Measurements from ENCODE around the gene CCDC71.

CCDC71 gene

GRCh38 chr3:49166752-49167556, 823 bp upstream of the CCDC71 start:
- no peak for DNase-seq

GRCh38 chr3:49164983-49165720, 979 bp downstream of the CCDC71 start:
- DNase-seq, result no peak

GRCh38 chr3:49163609-49164008, 2.5 kb downstream of the CCDC71 start:
- DNase-seq, result no peak

DNA sequence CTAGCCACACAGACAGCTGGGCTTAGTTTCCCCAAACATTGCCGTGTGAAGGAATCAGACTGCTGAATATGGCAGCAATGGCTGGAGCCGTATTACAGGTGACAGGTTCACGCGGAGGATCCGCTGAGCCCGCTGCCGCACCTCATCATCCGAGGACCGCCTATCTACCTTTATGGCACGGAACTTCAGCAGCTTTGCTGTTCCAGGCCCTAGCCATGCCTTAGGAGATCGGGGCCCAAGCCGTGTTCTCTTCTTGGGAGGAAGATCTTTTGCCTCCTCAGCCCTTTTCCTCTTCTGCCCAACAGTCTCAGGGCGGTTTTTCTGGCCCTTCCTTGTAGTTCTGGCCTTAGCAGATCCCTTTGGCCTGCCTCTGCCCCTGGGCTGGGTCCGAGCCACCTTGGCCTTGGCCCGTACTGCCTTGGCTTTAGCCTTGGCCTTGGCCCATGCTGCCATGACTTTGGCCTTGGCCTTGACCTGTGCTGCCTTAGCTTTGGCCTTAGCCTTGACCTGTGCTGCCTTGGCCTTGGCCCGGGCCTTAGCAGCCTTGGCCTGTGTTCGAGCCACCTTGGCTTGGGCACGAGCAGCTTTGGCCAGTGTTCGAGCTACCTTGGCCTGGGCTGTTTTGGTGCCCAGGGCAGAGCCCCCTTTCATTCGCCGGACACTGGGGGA, 3.2 kb downstream of the CCDC71 start:
- DNase-seq, result no peak

DNA sequence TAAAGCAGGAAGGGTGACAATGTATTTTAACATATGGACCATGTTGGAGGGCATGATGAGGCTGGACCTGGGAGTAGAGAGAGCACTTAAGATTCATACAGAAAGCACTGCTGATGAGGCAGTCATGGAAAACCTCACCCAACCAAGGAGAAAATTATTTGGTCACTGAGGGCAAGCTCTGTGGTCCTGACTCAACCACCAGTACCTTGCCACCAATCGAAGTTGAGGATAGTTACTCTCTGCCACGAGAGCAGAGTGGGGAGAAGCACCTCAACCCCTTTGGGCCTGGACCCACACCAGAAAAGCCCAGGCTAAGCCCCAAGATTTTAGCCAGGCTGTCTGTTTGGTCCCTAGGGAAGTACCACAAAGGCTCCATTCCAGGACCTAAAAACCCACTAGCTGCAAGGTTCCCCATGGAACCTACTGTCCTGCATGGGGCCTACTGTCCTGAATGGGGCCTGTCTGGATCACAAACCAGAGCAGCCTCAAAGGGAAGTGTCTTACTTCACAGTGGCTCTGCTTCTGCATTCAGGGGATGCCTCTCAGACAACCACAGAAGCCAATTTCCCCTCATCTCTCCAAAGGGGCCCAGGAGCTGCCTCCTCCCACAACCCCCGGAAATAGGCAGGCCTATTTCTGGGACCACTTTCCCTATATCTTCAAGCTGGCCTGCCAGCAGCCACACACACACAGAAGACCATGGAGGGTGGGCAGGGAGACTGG, 4.2 kb downstream of the CCDC71 start:
- no peak for DNase-seq

DNA sequence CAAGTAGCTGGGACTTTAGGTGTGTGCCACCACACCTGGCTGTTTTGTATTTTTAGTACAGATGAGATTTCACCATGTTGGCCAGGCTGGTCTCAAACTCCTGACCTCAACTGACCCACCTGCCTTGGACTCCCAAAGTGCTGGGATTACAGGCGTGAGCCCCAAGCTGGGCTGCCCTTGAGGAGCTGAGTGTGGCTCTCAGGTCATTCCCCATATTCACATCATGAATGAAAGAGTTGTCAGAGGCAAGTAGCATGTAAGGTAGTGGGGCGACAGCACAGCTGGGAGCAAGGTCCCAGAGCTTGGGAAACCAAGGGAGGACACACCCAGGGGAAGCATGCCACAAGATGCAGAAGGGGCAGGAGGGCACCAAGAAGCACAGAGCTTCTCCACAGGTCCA, 4.9 kb downstream of the CCDC71 start:
- no peak for DNase-seq

GRCh38 chr3:49158792-49159191, 7.3 kb downstream of the CCDC71 start:
- no peak for DNase-seq

DNA sequence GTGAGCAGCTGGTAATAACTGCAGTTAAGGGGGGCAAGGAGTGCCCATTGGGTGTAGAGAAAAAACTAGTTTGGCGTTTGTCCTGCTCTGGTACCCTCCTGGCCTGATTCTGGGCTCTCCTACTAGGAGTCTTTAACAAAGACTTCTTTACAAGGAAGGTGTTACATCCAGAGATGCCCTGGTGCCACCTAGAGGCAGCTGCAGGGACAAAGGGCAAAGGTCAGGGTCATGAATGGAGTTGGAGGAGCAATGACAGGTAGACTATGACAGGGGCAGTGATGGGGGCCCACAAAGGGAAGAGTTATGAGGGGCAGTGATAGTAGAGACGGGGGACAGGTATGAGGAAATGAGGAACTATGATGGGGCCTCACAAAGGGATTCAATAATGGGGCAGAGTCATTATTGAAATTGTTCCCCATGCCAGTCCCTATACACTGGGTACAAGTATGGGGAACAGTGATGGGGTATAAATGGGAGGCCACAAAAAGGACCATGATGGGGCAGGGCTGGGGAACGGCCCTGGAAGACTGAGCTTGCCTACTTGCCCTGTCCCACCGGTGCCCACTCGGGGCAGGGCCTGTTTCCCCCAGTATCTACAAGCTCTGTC, 7.9 kb downstream of the CCDC71 start:
- peak; percentile 59 for DNase-seq

- DNase-seq, result no peak
Observed at GRCh38 chr3:49157289-49157688, 8.8 kb downstream of the CCDC71 start.

GRCh38 chr3:49153349-49153912, 12.7 kb downstream of the CCDC71 start:
- no peak for DNase-seq

DNA sequence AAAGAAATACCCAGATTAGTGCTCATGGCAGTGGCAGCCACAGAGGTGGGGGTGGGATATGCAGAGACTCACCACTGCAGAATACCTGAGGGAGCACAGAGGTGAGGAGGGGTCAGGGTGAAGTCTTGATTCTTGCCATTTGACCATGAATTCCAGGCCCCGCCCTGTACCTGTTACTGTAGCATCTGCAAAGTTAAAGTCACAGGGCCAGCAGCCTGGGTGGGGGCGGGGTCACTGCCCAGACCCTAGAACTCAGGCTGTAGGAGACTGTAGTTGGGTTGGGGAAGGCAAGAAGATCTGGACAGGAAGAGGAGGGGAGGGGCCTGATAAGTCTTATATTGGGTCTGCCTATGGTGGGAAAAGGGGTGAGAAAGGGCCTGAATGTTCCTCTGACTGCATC, 14.5 kb downstream of the CCDC71 start:
- DNase-seq, result no peak

- no peak for DNase-seq
Observed at GRCh38 chr3:49148159-49148558, 18.0 kb downstream of the CCDC71 start.

DNA sequence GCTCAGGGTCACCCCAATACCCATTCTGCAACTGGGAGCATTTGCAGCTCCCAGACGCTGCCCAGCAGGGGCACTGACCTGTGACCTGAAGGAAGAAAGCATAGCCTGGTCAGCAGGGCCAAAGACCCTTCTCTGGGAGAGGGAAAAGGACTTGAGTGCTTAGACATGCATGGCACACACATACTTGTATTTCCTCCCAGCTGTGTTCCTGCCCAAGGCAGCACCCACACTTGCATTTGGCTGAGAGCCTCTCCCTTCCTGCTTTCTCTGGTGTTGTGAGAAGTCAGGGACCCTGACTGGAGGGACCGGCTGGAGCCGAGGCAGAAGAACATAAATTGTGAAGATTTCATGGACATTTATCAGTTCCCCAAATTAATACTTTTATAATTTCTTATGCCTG, 26.1 kb downstream of the CCDC71 start:
- no peak for DNase-seq

- DNase-seq, result no peak
Observed at GRCh38 chr3:49135499-49135898, 30.6 kb downstream of the CCDC71 start.

- no peak for DNase-seq
Observed at GRCh38 chr3:49134471-49135265, 31.5 kb downstream of the CCDC71 start.

- DNase-seq, result no peak
Observed at GRCh38 chr3:49133226-49133951, 32.7 kb downstream of the CCDC71 start.

DNA sequence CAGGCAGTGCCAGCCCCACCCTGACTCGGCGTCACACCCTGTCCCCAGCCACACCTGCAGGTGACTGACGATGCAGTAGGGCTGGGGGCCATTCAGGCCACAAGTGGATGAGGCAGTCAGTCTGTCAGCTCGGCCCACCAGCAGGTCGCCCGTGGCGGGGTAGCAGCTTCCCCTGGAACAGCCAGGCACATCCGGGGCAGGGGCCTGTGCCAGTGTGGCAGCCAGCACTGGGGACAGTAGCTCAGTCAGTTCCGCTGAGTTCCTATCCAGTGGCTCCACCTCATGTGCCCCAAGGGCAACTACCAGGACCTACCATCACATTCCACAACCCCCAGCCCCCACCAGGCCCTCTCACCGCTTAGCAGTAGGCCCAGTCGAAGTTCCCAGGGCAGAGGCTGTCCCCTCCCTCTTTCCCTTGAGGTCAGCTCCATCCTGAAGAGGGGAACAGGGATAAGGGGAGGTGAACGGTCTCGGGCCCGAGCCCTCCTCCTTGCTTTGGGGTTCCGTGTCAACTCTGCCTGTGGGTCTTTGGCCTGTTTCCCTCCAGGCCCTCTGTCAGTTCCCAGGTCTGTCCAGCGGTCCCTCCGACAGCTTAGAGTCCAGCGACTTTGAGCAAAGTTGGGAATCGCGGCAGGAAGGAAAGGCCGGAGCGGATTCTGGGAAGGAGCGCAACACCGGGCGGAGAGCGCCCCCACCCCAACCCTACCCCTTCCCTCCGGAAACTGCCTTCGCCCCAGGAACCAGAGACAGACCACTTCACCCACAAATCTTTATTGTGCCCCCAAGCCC, 33.5 kb downstream of the CCDC71 start, which contains the start of gene LAMB2:
Gene LAMB2, minus strand, starts transcription at position 614 of the 789 bp plus-strand sequence. Its CDS starts 183 bp downstream, at position 431.
- DNase-seq, result no peak

GRCh38 chr3:49132073-49132436, 34.1 kb downstream of the CCDC71 start:
- DNase-seq, result no peak

DNA sequence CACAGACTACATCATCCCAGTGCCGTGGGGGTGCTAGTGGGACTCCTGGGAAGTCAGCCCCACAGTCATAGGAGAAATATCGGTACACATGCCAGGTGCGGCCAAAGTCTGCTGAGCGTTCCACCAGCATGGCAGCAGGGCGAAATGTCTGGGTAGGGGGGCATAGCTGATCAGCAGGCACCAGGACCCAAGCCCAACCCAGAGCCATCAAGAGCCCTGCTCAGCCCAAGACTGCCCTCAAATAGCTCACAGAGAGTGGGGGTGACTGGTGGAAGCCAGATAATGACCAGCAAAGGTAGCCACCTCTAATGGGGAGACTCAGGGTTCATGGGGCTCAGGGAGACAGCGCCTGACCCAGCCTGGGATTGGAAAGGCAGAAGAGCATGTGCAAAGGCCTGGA, 34.6 kb downstream of the CCDC71 start:
- no peak for DNase-seq

GRCh38 chr3:49131040-49131439, 35.1 kb downstream of the CCDC71 start:
- no peak for DNase-seq

All from activated effector memory CD4-positive, alpha-beta T cell treated with Interleukin-2 at 50 U/mL for 16 hours (primary cell).